ENCODE results near the gene NBPF10.
A peak's percentile ranks its signal among the peaks of the same experiment; 100 is the strongest.
"Not testable (repeated sequence)": the region's sequence is repeated elsewhere in the genome, so short reads cannot be mapped to it uniquely, and the experiment has no call there.

NBPF10 gene

GRCh38 chr1:146144465-146144864 lies at the start of gene NBPF10:
TSS of gene NBPF10 (minus strand) at chr1:146144804. CDS start at chr1:146144769, 35 bp downstream.
- peak in 1 of 10 donors; percentile 2 for DNase-seq
- intact Hi-C loops (cut with DNase I), result not testable (repeated sequence)

GRCh38 chr1:146174531-146174930 lies 29.9 kb upstream of the NBPF10 start:
- intact Hi-C loops (cut with DNase I), result not testable (repeated sequence)

GRCh38 chr1:146167740-146168139 lies 23.1 kb upstream of the NBPF10 start:
- intact Hi-C loops (cut with DNase I); DNase-seq: not testable (repeated sequence)

More at GRCh38 chr1:146174531-146174930, 29.9 kb upstream of the NBPF10 start:
- peak in 9 of 10 donors; percentile 4 to 90 (median 28) for DNase-seq

- DNase-seq; intact Hi-C loops (cut with DNase I): not testable (repeated sequence)
These were observed 22.7 kb upstream of the NBPF10 start for GRCh38 chr1:146167273-146167672.

All from posterior cingulate gyrus (tissue), 11 donors.